Epidermal melanocyte (primary cell): ENCODE measurements around the gene ZAP70.
A peak's percentile ranks its signal among the peaks of the same experiment; 100 is the strongest.

Experiments
- DNase-seq: peaks from one replicate; pipeline ENCODE4 v3.0.0; 2011; ENCODE audit warnings: low spot score; ENCODE audit not compliant: insufficient read length

Gene ZAP70

DNA sequence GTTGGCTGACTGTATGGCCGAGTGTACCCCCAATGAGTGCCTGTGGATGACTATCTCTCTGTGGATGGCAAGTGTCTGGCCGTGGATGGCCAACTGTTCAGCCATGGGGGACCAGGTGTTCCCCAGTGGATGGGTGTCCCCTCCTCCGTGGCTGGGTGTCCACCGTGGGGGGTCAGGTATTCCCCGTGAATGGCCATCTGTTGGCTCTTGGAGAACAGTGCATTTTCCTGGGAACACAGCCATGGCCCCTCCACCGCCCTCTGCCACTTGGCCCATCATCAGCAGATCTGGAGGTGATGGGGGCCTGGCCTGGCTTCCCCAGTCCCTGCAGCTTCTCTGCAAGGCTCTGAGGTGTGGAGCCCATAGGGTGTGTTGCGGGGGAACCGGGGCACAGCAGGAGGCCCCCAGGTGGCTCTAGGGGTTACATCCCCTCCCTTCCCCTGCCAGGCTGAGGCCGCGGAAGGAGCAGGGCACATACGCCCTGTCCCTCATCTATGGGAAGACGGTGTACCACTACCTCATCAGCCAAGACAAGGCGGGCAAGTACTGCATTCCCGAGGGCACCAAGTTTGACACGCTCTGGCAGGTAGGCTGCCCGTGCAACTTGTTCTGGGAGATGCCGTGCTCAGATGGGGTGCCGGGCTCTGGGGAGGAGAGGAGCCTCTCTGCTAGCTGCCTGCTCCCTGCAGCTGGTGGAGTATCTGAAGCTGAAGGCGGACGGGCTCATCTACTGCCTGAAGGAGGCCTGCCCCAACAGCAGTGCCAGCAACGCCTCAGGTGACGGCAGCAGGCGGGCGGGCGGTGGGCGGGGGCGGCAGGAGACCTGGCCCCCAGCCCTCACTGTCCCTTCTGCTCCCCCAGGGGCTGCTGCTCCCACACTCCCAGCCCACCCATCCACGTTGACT is 19.3 kb downstream of the ZAP70 start:
- no peak for DNase-seq

DNA sequence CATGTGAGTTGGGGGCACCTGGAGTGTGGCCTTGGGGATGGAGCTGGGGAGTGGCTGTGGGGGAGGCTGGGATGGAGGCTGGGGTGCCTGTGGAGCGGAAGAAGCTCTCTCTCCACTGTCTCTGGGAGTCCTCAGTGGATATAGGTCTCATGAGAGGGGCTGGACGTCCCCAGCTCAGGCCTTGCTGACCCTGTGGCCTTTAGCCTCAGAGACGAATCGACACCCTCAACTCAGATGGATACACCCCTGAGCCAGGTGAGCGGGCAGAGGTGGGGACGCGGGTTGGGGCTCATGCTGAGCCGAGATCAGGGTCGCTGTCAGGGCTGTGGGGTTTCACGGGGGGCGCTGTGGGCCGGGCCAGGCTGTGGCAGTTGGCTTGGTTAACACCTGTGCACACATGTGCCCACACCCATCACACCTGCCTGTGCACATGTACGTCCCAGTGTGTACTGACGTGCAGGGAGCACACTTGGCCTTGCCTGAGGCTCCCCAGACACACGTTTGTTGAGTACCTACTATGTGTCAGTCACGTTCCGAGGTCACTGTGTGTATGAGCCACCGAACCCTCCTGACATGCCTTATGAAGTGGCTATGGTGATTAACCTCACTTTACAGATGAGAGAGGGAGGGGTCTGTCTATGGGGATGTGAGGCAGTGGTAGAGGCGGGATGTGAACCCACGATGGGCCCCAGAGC is 20.1 kb downstream of the ZAP70 start:
- no peak for DNase-seq

DNA sequence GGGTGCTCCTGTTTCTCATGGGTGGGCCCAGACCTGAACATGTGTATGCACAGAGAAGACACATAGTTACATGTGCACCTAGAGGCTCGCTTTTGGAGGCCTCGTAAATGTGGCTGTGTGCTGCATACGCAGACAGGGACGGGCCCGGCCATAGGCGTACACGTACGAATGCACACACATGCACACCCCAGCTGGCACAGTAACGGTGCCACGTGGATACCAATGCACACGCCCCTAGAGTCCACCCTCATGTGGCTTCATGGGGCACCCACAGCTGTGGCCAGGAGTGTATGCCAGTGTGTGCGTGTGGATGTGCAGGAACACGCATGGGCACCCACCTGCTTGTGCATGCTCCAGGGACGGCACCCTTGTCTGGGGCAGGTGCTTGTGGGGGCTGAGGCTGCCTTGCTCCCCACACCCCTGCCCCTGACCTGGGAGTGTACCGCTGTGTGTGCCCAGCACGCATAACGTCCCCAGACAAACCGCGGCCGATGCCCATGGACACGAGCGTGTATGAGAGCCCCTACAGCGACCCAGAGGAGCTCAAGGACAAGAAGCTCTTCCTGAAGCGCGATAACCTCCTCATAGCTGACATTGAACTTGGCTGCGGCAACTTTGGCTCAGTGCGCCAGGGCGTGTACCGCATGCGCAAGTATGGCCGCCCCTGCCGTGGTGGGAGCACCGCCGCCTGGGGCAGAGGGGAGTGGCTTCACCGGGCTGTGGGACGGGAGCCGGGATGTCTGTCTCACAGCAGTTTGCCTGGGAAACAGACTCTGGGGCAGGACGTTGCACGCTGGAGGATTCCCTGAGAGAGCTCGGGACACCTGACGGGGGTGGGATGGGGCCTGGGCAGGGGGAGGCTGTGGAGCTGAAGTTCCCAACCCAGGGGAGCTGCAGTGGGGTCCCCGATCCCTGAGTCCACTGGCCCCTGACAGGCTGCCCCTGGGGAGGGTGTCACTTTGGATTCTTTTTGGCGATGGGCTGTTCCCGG is 21.0 kb downstream of the ZAP70 start:
- DNase-seq = no peak

DNA sequence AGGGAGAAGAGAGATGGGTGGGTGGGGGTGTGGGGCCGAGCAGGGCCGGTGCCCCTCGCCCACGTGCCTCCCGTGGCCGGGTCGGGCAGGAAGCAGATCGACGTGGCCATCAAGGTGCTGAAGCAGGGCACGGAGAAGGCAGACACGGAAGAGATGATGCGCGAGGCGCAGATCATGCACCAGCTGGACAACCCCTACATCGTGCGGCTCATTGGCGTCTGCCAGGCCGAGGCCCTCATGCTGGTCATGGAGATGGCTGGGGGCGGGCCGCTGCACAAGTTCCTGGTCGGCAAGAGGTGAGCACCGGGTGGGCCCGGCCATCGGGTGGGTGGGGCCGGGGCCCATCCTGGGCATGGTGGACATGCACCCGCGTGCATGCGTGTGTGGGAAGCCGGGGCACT is 21.8 kb downstream of the ZAP70 start:
- DNase-seq = no peak

DNA sequence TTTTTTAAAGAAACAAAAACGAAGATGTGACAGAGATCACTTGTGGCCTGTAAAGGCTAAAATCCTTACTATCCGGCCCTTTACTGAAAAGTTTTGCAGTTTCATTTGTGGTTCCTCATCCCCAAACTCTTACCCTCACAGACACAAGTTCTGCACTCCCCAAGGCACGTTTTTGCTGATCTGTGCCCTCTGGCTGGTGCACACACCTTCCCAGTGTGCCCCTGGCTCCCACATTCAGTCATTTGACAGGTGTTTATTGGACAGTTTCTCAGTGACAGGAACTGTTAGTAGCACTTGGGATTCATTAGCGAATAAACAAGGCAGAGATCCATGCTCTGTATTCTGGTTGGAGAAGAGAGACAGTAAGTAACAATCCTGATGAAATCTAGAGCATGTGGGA is 22.8 kb downstream of the ZAP70 start:
- DNase-seq = no peak

DNA sequence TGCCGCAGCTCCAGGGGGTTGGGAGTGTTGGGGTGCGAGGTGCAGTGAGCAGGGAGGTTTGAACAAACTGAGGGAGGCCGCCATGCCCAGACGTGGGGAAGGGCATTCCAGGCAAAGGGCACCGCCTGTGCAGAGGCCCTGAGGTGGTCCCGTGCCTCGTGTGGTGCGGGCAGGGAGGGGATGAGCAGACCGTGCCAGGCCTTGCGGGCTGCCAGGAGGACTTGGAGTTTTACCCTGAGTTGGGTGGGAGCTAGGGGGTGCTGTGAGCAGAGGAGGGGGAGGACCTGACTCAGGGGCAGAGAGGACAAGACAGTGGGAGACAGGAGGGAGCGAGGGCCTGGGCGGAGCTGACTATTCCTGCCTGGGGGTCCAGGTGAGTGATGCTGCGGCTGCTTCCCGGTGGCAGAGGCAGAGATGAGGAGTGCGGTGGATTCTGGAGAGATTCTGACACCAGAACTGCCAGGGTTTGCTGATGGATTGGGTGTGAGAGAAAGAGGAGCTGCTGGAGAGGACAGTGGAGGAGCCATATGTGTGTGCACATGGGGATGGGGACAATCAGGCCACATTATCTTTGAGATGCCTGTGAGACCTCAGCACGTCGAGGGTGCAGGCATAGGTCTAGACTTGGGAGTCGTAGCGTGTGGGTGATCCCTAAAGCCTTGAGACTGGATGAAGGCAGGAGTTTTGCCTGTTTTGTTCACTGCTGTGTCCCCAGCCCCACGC is 23.4 kb downstream of the ZAP70 start:
- DNase-seq = no peak

DNA sequence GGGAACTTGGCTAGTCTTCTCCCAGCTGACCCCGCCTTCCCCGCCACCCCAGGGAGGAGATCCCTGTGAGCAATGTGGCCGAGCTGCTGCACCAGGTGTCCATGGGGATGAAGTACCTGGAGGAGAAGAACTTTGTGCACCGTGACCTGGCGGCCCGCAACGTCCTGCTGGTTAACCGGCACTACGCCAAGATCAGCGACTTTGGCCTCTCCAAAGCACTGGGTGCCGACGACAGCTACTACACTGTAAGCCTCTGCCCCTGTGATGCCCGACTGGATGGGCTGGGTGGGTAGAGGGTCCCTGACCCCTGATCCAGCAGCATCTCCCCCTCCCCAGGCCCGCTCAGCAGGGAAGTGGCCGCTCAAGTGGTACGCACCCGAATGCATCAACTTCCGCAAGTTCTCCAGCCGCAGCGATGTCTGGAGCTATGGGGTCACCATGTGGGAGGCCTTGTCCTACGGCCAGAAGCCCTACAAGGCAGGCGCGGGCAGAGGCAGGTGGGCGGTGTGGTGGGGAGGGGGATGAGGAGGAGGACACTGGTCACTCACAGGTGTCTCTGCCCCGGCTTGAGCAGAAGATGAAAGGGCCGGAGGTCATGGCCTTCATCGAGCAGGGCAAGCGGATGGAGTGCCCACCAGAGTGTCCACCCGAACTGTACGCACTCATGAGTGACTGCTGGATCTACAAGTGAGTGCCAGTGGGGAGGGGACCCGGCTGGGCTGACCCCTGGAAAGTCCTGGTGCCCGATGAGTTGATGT is 24.2 kb downstream of the ZAP70 start:
- no peak for DNase-seq

DNA sequence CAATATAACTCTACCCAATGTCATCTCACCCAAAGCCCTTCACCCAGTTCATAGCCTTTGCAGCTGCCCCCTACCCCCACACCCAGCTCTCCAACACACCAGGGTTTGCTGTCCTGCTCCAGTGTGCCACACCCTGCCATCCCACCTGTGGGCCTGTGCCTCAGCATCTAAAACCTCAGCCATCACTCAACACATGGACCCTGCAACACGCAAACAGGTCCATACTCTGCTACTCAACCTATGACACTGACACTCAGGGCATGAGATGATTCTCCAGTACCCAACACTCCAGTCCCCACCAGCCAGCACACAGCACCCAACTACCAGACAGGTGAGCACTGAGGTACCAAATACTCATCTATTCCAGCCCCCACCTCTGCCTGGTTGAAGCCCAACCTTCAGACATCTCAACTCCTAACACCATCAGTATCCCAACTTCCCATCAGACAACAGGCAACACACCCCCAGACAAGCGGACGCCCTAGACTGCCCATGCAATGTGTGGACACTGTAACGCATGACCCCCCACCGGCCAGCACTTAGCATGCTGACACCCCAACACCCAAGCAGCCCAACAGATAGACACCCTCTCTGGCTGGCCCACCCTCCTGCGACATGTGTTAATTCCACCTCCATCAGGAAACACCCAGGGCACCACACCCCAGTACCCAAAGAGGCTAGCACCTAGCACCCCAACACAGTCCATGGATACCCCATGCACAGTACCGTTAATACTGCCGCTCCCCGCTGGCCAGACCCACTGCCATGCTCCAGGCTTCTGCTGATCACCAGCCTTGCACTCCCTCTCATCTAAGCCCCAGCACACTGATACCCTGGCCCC is 25.0 kb downstream of the ZAP70 start:
- no peak for DNase-seq

DNA sequence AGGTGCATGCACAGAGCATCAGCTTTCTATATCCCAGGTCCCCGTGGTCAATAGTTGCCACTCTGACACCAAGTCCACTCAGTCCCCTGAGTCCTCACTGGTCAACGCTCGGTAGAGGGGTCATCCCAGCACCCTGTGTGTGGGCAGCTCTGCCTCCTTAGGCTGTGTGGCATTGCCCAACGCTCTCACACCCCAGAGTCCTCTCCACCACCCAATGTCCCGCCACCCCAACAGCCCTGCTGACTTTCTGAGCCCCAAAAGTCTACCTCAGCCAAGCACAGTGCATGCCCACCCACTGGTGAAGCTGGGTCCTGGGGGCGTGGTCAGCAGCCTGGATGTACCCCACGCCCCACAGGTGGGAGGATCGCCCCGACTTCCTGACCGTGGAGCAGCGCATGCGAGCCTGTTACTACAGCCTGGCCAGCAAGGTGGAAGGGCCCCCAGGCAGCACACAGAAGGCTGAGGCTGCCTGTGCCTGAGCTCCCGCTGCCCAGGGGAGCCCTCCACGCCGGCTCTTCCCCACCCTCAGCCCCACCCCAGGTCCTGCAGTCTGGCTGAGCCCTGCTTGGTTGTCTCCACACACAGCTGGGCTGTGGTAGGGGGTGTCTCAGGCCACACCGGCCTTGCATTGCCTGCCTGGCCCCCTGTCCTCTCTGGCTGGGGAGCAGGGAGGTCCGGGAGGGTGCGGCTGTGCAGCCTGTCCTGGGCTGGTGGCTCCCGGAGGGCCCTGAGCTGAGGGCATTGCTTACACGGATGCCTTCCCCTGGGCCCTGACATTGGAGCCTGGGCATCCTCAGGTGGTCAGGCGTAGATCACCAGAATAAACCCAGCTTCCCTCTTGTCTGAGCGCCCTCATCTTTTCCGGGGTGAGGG is 25.9 kb downstream of the ZAP70 start:
- DNase-seq = no peak

DNA sequence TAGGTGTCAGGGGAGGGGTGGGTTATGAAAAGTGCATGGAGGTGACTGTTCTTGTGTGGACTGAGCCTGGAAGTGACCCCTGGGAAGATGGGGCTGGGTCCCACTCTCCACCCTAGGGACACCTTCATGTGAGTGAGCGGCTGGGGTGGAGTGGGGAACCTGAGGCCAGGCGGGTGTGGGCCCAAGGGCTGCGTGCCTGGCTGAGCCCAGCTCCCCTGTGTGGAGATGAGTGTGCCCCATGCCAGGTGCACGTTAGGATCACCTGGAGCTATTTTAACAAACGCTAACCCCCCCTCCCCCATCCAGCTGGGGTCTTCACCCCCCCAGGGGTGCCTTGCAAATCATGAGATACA is 26.5 kb downstream of the ZAP70 start:
- no peak for DNase-seq

DNA sequence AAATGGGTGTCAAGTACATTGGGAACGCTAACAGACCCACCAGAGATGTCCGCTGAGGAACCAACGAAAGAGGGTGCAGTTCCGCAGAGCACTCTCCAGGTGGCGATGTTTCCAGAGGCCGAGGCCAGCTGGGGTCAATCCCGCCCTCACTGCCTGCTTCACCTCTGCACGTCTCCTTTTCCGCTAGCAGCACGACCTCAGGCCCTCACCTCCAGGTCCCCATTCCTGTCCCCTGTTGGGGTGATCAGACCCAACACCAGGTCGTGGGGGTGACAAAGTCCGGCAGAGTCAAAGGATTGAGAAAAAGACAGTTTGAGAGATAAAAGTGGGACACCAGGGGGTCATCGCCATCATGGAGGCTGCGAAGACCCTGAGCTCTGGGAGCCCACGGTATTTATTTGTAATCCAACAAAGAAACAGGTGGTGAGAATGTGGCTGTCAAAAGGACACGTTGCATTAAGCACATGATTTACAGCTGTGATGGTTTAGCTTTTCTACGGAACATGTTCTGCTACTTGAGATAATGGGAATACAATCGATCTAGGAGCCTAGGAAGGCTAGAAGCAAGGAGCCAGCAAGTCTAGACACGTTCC is 27.3 kb downstream of the ZAP70 start:
- peak; percentile 43 for DNase-seq

DNA sequence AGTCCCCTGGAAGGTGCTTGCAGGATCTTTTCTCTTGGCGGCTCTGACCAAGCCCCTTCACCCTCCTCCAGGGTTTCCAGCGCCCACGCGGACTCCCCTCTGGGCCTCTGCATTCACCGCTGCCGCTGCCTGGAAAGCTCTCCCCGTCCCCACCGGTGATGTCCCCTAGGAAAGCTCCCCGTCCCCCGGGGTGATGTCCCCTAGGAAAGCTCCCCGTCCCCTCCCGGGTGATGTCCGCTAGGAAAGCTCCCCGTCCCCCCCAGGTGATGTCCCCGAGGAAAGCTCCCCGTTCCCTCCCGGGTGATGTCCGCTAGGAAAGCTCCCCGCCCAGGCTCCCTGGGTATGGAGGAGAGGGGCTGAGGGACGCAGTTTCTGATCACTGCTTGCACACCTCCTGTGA is 27.9 kb downstream of the ZAP70 start:
- DNase-seq = no peak

DNA sequence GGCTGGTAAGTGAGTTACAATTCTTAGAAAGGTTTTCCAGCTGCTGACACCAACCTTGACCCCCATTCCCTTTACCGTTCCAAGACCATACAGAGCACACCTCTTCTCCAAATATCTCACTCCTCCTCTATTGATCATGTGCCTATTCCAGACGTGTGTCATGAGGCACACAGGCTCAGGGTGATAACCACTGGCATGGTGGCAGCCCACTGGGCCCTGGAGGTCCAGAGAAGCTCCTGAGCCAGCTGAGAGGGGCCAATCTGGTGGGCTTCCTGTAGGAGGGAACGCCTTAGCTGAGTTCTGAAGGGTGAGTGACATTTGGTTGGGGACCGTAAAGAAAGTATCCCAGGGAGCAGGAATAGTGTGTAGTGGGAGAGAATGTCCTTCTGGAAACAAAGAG is 28.3 kb downstream of the ZAP70 start:
- DNase-seq = no peak

DNA sequence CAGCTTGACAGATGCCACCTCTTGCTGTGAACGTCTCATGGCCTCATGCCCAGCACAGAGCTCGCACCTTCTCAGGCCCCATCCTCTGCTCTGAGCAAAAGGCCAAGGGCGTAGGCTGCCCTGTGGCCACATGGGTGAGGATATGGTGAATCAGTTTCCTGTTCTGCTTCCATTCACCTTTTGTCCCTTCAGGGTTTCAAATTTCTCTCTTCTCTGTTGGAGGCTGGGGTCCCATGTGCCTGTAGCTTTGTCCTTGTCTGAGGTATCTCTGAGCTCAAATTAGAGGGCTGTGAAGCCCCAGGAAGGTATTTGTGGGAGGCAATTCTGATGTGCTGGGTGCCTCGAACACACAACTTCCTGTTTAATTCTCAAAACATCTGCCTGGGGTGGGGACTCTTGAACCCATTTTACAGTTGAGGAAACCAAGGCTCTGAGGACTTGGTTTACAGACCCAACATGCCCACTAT is 29.0 kb downstream of the ZAP70 start:
- no peak for DNase-seq

DNA sequence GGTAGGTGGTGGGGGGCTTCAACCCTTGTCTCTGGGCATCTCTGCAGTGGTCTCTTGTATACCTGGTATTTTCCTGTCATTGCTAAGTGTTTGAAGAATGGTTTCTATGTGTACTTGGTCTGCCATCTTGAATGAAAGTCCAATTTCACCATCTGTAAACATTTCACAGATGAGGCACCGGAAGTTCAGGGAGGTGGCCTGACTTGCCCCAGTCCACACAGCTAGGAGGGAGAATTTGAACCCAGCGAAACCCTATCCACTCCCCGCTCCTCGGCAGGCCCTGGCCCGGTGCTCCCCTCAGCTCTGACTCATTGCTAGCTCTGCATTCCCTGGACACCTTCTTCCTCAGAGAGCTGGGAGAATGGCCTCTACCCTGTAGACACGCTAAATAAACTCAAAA is 30.5 kb downstream of the ZAP70 start:
- DNase-seq = no peak

DNA sequence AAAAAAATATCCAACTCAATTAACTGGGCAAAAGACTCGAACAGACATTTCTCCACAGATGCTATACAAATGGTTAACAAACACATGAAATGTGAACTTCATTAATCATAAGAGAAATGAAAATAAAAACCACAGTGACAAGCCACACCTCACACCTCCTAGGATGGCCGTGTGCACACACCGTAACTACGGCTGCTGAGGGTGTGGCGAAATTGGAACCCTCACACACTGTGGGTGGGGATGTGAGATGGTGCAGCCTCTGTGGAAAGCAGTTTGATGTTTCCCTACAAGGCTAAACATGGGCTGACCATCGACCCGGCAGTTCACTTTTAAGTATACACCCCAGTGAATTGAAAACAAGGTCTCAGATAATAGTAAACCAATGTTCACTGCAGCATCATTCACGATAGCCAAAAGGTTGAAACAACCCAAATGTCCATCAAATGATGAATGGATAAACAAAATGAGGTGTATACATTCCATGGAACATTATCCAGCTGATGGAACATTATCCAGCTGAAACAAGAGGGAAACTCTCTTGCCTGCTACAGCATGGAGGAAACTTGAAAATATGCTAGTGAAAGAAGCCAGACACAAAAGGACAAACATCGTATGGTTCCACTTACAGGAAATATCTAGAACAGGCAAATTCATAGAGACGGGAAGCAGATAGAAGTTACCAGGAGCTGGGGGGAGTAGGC is 32.2 kb downstream of the ZAP70 start:
- no peak for DNase-seq

DNA sequence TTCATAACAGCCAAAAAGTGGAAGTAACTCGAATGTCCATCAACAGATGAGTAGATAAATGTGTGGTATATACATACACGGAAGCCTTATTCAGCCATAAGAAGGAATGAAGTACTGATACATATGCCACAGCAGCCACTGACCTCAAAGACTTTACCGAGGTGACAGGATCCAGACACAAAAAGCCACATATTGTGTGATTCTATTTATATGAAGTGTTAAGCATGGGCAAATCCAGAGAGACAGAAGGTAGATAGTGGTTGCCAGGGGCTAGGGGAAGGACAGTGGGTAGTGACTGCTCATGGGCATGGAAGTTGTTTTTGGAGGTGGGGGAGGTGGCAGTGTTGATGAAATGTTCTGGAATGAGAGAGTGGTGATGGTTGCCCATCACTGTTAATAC is 33.9 kb downstream of the ZAP70 start:
- no peak for DNase-seq
